GM12873 (cell line): ENCODE data around the gene TMCC1.

Source experiments
- CTCF ChIP-seq: IDR thresholded peaks from 2 replicates; pipeline ENCODE4 v1.5.1; 2012; ENCODE audit warnings: low read depth, mild to moderate bottlenecking, moderate library complexity, low read length, control low read depth; ENCODE audit not compliant: insufficient read depth; ENCODE audit errors: missing control alignments

TMCC1 gene

GRCh38 chr3:129607391-129608068, 286.0 kb downstream of the TMCC1 start:
- no peak for TF ChIP-seq CTCF

GRCh38 chr3:129606636-129607390, 286.7 kb downstream of the TMCC1 start, which contains the start of gene PLXND1:
Gene PLXND1, minus strand, starts transcription at chr3:129606676. Its CDS starts 37 bp downstream, at chr3:129606639.
- no peak for TF ChIP-seq CTCF

GRCh38 chr3:129605922-129606635, 287.4 kb downstream of the TMCC1 start:
- no peak for TF ChIP-seq CTCF

GRCh38 chr3:129605203-129605921, 288.1 kb downstream of the TMCC1 start:
- TF ChIP-seq CTCF, result no peak

GRCh38 chr3:129604767-129605166, 288.7 kb downstream of the TMCC1 start:
- no peak for TF ChIP-seq CTCF

GRCh38 chr3:129603991-129604749, 289.3 kb downstream of the TMCC1 start:
- TF ChIP-seq CTCF, result no peak
